Breast epithelium (tissue), 3 donors: ENCODE measurements around the gene PTPRM.

ENCODE experiments used
- CTCF ChIP-seq, 3 donors: fragments of 450-650 bp; IDR thresholded peaks; one replicate each; pipeline ENCODE4 v1.5.1; 2016 to 2017; ENCODE audit warnings: antibody characterized with exemption in 3 of 3, mild to moderate bottlenecking in 3 of 3, moderate library complexity in 3 of 3
- POLR2A ChIP-seq: fragments of 450-650 bp; IDR thresholded peaks from one replicate; pipeline ENCODE4 v1.6.1; 2016; ENCODE audit warnings: antibody characterized with exemption, mild to moderate bottlenecking, moderate library complexity

- TF ChIP-seq CTCF (IDR thresholded peaks at IDR 0.05) (no peak), POLR2A (no peak)
These were observed 247.7 kb downstream of the PTPRM start for GRCh38 chr18:7814754-7815315.
